ENCODE data around the gene SMARCD1. TPM values are rescaled to one million over a fixed set of nuclear protein-coding genes. Genes with fewer than 3 reads are reported as not detected.
"Not testable (repeated sequence)": the region's sequence is repeated elsewhere in the genome, so short reads cannot be mapped to it uniquely, and the experiment has no call there.

SMARCD1 gene
- total RNA-seq, 4 donors from 2014 or later, result 20.3 to 72.4 (median 45.2) TPM

DNA sequence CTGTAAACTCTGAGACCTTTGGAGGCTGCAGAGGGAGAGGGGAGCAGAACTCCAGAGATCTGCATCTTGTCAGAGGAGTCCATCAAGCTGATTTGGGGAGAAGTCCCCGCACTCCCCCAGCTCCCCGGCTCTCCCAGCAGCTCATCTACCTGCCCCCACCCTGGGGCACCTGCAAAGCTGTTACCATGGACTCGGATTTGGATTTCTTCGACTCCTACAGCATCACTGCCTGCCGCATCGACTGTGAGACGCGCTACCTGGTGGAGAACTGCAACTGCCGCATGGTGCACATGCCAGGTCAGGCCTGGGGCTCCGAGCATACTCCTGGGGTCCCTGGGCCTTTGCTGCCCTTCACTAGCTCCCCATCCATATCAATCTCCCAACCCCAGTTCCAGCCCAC is 6.9 kb upstream of the SMARCD1 start:
- 95% methylated on average over 9 of the region's 10 CpGs for WGBS
- Histone ChIP-seq H3K27me3 (no peaks in the 10 kb centered on the region), H3K9me3 (no peaks in the 10 kb centered on the region), H3K36me3 (no peaks in the 10 kb centered on the region), H3K27ac (replicated peaks in 1 of 4) (no peak overlapping the region), H3K4me1 (peaks cover 3 to 12% (median 10%) of the 10 kb centered on the region in 4 donors), H3K4me3 (no peak overlapping the region)
- no peak for TF ChIP-seq POLR2AphosphoS5 (IDR thresholded peaks at IDR 0.05)
- TF ChIP-seq EP300 (IDR thresholded peaks at IDR 0.05), result no peak
- TF ChIP-seq, protein P1, sequence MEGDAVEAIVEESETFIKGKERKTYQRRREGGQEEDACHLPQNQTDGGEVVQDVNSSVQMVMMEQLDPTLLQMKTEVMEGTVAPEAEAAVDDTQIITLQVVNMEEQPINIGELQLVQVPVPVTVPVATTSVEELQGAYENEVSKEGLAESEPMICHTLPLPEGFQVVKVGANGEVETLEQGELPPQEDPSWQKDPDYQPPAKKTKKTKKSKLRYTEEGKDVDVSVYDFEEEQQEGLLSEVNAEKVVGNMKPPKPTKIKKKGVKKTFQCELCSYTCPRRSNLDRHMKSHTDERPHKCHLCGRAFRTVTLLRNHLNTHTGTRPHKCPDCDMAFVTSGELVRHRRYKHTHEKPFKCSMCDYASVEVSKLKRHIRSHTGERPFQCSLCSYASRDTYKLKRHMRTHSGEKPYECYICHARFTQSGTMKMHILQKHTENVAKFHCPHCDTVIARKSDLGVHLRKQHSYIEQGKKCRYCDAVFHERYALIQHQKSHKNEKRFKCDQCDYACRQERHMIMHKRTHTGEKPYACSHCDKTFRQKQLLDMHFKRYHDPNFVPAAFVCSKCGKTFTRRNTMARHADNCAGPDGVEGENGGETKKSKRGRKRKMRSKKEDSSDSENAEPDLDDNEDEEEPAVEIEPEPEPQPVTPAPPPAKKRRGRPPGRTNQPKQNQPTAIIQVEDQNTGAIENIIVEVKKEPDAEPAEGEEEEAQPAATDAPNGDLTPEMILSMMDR (IDR thresholded peaks at IDR 0.05), result no peak
- TF ChIP-seq POLR2A (IDR thresholded peaks at IDR 0.05; ENCODE audit: low read depth), result no peak
- no peak for DNase-seq (ENCODE audit: extremely low spot score)
- intact Hi-C loops (cut with DNase I), result loop anchor here (5.0 kb wide), 1 partner anchor 234 kb away; no protein-coding TSS in a partner anchor

DNA sequence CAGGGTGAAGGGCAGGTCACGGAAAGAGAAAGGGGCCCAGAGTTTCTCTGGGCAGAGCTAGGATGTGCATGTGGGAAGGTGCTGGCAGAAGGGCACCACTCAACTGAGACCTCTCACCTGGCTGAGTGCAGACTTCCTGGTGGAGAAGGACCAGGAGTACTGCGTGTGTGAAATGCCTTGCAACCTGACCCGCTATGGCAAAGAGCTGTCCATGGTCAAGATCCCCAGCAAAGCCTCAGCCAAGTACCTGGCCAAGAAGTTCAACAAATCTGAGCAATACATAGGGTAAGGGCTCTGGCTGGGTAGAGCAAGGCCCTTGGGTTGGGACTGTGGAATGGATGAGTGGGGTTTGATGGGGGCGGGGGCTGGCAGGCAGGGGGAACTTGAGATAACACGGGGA is 5.4 kb upstream of the SMARCD1 start:
- Histone ChIP-seq H3K27me3 (no peaks in the 10 kb centered on the region), H3K36me3 (no peaks in the 10 kb centered on the region), H3K9me3 (no peaks in the 10 kb centered on the region), H3K4me1 (peaks cover 7 to 27% (median 17%) of the 10 kb centered on the region in 4 donors), H3K27ac (replicated peaks in 1 of 4) (no peak overlapping the region), H3K4me3 (no peak overlapping the region)
- intact Hi-C loops (cut with DNase I), result loop anchor here (5.0 kb wide), 1 partner anchor 233 kb away; no protein-coding TSS in a partner anchor
- DNase-seq (ENCODE audit: extremely low spot score), result no peak
- WGBS, result 86% methylated on average over 5 of the region's 5 CpGs
- TF ChIP-seq, protein P1 (IDR thresholded peaks at IDR 0.05), result no peak
- TF ChIP-seq EP300 (IDR thresholded peaks at IDR 0.05) (no peak), POLR2AphosphoS5 (IDR thresholded peaks at IDR 0.05) (no peak), POLR2A (IDR thresholded peaks at IDR 0.05; ENCODE audit: low read depth) (no peak)

DNA sequence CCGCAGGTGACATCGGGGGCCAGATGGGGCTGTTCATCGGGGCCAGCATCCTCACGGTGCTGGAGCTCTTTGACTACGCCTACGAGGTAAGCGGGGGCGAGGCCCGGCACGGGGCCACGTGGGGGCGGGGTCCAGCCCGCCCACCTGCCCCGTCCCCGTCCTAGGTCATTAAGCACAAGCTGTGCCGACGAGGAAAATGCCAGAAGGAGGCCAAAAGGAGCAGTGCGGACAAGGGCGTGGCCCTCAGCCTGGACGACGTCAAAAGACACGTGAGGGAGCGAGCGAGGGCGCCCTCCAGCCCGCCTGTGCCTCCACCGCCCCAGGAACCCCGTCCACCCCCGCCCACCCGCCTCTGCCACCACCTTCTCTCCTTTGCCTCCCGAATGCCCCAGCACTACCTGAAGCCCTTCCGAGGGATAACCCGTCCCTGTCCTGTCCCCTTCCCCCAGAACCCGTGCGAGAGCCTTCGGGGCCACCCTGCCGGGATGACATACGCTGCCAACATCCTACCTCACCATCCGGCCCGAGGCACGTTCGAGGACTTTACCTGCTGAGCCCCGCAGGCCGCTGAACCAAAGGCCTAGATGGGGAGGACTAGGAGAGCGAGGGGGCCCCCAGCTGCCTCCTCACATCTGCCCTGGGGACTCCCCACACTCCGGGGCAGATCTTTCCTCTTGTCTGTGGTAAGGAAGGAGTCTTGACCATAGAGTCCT is 3.9 kb upstream of the SMARCD1 start:
- Histone ChIP-seq H3K4me1 (peaks cover 11 to 27% (median 20%) of the 10 kb centered on the region in 4 donors), H3K4me3 (peak overlapping the region in 1 of 4 donors; percentile 3), H3K27ac (replicated peaks in 1 of 4) (no peak overlapping the region), H3K36me3 (peaks cover 0 to 3% (median 0%) of the 10 kb centered on the region in 4 donors), H3K9me3 (no peaks in the 10 kb centered on the region), H3K27me3 (no peaks in the 10 kb centered on the region)
- WGBS, result 64% methylated on average over 25 of the region's 46 CpGs
- intact Hi-C loops (cut with DNase I), result no loop called here
- DNase-seq (ENCODE audit: extremely low spot score), result no peak
- TF ChIP-seq POLR2AphosphoS5 (IDR thresholded peaks at IDR 0.05) (no peak), POLR2A (IDR thresholded peaks at IDR 0.05; ENCODE audit: low read depth) (no peak)

DNA sequence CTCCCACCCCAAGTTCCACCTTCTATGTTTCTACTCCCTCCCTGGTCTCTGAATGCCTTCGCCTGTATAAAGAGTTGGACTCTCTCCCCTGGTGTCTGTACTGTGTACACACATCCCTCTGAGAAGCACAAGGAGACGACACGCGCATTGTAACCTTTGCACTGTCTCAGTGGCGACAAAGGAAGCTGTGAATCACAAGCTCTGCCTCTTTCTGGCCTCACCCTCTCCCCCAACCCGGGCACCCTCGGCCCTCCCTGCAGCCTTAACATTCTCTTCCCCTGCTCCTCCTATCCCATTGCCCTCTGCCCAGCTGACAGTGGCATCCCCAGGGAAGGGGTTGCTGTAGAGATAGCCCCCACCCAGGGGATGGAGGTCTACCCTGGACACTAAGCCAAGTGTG is 2.5 kb upstream of the SMARCD1 start:
- peaks cover 8 to 17% (median 12%) of the 10 kb centered on the region in 4 donors for H3K36me3 ChIP-seq
- intact Hi-C loops (cut with DNase I), result no loop called here
- H3K4me3 ChIP-seq, result no peak overlapping the region
- no peak for TF ChIP-seq POLR2A (IDR thresholded peaks at IDR 0.05; ENCODE audit: low read depth)
- TF ChIP-seq EP300 (IDR thresholded peaks at IDR 0.05), result no peak
- no peak for TF ChIP-seq POLR2AphosphoS5 (IDR thresholded peaks at IDR 0.05)
- TF ChIP-seq, protein P1 (IDR thresholded peaks at IDR 0.05), result no peak
- H3K27me3 ChIP-seq, result no peaks in the 10 kb centered on the region
- no peak overlapping the region for H3K27ac ChIP-seq (replicated peaks in 1 of 4)
- H3K4me1 ChIP-seq, result peaks cover 11 to 36% (median 23%) of the 10 kb centered on the region in 4 donors
- no peaks in the 10 kb centered on the region for H3K9me3 ChIP-seq
- no peak for DNase-seq (ENCODE audit: extremely low spot score)
- 97% methylated on average over 7 of the region's 7 CpGs for WGBS

- Histone ChIP-seq H3K27ac (replicated peaks in 1 of 4) (no peak overlapping the region), H3K36me3 (peaks cover 10 to 23% (median 15%) of the 10 kb centered on the region in 4 donors), H3K4me3 (no peak overlapping the region), H3K27me3 (no peaks in the 10 kb centered on the region), H3K4me1 (peaks cover 11 to 43% (median 24%) of the 10 kb centered on the region in 4 donors), H3K9me3 (no peaks in the 10 kb centered on the region)
- TF ChIP-seq, protein P1 (IDR thresholded peaks at IDR 0.05), result no peak
- TF ChIP-seq EP300 (IDR thresholded peaks at IDR 0.05), result no peak
- TF ChIP-seq POLR2AphosphoS5 (IDR thresholded peaks at IDR 0.05), result no peak
- WGBS, result 71% methylated on average over 1 of the region's 1 CpG
- intact Hi-C loops (cut with DNase I), result no loop called here
- DNase-seq (ENCODE audit: extremely low spot score), result no peak
Observed at GRCh38 chr12:50083301-50083700, 1.8 kb upstream of the SMARCD1 start.

- H3K36me3 ChIP-seq, result peaks cover 15 to 34% (median 24%) of the 10 kb centered on the region in 4 donors
- H3K4me3 ChIP-seq, result peak overlapping the region; percentile 87 to 96 (median 96)
- DNase-seq (ENCODE audit: extremely low spot score); H3K9me3 ChIP-seq; intact Hi-C loops (cut with DNase I); H3K27me3 ChIP-seq: not testable (repeated sequence)
- H3K27ac ChIP-seq (replicated peaks in 1 of 4), result peak overlapping the region; percentile 97 to 99 (median 98)
- WGBS, result 47% methylated on average over 7 of the region's 7 CpGs
- peaks cover 14 to 44% (median 29%) of the 10 kb centered on the region in 4 donors for H3K4me1 ChIP-seq
Observed at GRCh38 chr12:50084409-50084774, 750 bp upstream of the SMARCD1 start.

All from esophagus muscularis mucosa (tissue), 4 donors.